OCI-LY3 (cell line): ENCODE measurements around the gene CHD1L.

Experiments used
- H2AFZ ChIP-seq: fragments of 200-600, 300-600 bp; shearing (Covaris generic); 2 replicates; pipeline ENCODE4 v1.6.0; 2014; ENCODE audit warnings: antibody characterized with exemption, low read depth, low read length
- H3K27ac ChIP-seq: fragments of 200-600, 300-600 bp; sonication (generic); 2 replicates; pipeline ENCODE4 v1.5.1; 2014; ENCODE audit warnings: mild to moderate bottlenecking, low read length, moderate library complexity, mixed read lengths
- H3K27me3 ChIP-seq: fragments of 200-600, 300-600 bp; sonication (generic); 2 replicates; pipeline ENCODE4 v1.6.1; 2014; ENCODE audit warnings: low read depth, low read length, mixed read lengths
- H3K36me3 ChIP-seq: fragments of 200-600, 300-600 bp; sonication (generic); replicated peaks from 2 replicates; pipeline ENCODE3; 2014; ENCODE audit warnings: low read depth, low read length, mixed read lengths
- H3K4me1 ChIP-seq: fragments of 300-600, 200-600 bp; sonication (generic); 2 replicates; pipeline ENCODE4 v1.6.1; 2014; ENCODE audit warnings: low read length, mixed read lengths
- H3K4me2 ChIP-seq: fragments of 200-600, 300-600 bp; sonication (generic); 2 replicates; pipeline ENCODE4 v1.6.1; 2014; ENCODE audit warnings: low read length, mixed read lengths
- H3K4me3 ChIP-seq: fragments of 300-600, 200-600 bp; sonication (generic); 2 replicates; pipeline ENCODE4 v1.5.1; 2014; ENCODE audit warnings: antibody characterized with exemption, mild to moderate bottlenecking, low read length, moderate library complexity
- H3K79me2 ChIP-seq: fragments of 300-600, 200-600 bp; shearing (Covaris generic); 2 replicates; pipeline ENCODE4 v1.6.1; 2014; ENCODE audit warnings: mild to moderate bottlenecking, low read length, mixed read lengths
- H3K9ac ChIP-seq: fragments of 300-600, 200-600 bp; shearing (Covaris generic); 2 replicates; pipeline ENCODE4 v1.6.0; 2014; ENCODE audit warnings: mild to moderate bottlenecking, low read length, moderate library complexity
- H3K9me3 ChIP-seq: fragments of 200-600, 300-600 bp; shearing (Covaris generic); 2 replicates; pipeline ENCODE4 v1.6.1; 2014; ENCODE audit warnings: low read length, mixed read lengths; ENCODE audit not compliant: insufficient read depth
- H4K20me1 ChIP-seq: fragments of 200-600, 300-600 bp; sonication (generic); 2 replicates; pipeline ENCODE4 v1.6.1; 2016; ENCODE audit warnings: low read length, mixed read lengths; ENCODE audit not compliant: insufficient read depth
- CTCF ChIP-seq: fragments of 200-600, 300-600 bp; sonication (generic); IDR thresholded peaks from 2 replicates; pipeline ENCODE4 v1.5.1; 2014; ENCODE audit warnings: antibody characterized with exemption, low read length, low read depth
- EZH2phosphoT487 ChIP-seq: fragments of 200-600 bp; shearing (Covaris generic); IDR thresholded peaks from 2 replicates; pipeline ENCODE4 v1.6.1; 2018; ENCODE audit warnings: antibody characterized with exemption, mixed run types, low read depth

Gene CHD1L

GRCh38 chr1:147214325-147214724 lies 28.2 kb upstream of the CHD1L start:
- TF ChIP-seq CTCF (no peak), EZH2phosphoT487 (no peak)
- Histone ChIP-seq H3K79me2 (no peaks in the 10 kb centered on the region), H3K27ac (no peak overlapping the region), H3K9ac (no peak overlapping the region), H3K9me3 (no peaks in the 10 kb centered on the region), H3K4me2 (no peak overlapping the region), H2AFZ (no peak overlapping the region), H4K20me1 (no peaks in the 10 kb centered on the region), H3K27me3 (peaks cover 27% of the 10 kb centered on the region), H3K4me3 (no peak overlapping the region), H3K36me3 (no peaks in the 10 kb centered on the region), H3K4me1 (no peaks in the 10 kb centered on the region)

DNA sequence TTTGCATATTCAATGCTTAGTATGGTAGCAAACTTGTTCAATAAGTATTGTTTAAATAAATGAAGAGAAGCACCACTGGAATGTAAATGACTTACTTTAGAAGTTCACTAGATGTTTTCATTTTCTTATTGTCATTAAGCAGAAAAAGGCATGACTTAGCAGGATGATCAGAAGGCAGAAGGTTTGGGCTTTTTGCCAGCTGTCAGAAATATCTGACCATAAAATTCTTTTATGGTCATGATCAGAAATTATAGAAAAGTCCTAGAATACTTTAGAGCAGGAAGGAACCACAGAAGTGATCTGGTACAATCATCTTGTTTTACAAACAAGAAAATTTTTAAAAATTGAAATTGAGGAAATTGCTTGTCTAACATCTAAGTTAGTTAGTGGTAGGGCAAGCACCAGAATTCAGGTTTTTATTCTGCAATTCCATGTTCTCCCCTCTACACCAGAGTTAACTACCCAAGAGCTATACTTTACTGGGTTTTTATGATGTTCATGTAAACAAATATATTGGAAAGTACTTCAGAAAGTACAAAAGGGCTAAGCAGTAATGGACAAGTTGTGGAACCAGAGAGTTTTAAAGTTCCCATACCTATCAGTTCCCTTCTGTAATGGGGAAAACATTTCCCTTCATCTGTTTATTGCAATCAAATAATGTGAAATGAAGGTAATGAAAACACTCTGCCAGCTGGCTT lies 27.5 kb upstream of the CHD1L start:
- no peak overlapping the region for H2AFZ ChIP-seq
- H3K79me2 ChIP-seq: no peaks in the 10 kb centered on the region
- TF ChIP-seq CTCF (no peak), EZH2phosphoT487 (no peak)
- no peak overlapping the region for H3K4me3 ChIP-seq
- H3K27ac ChIP-seq: no peak overlapping the region
- no peaks in the 10 kb centered on the region for H3K4me1 ChIP-seq
- no peaks in the 10 kb centered on the region for H3K9me3 ChIP-seq
- no peaks in the 10 kb centered on the region for H4K20me1 ChIP-seq
- no peaks in the 10 kb centered on the region for H3K36me3 ChIP-seq
- H3K9ac ChIP-seq: no peak overlapping the region
- peaks cover 20% of the 10 kb centered on the region for H3K27me3 ChIP-seq
- no peak overlapping the region for H3K4me2 ChIP-seq

DNA sequence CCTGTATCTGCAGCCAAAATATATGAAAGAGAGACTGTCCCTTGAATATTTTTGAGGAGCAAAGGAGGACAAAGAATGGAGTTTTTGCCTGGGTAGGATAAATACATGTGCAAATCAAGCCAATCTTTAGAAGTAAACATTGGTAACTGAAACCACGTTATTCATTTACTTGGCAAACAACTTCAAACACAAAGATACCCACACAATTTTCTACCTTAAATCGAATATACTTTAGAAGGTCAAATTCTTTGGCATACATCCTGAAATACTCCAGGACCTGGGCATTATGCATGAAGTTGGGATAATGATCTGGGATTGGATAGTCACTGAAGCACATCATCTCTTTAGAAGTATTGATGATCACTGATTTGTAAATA lies 27.0 kb upstream of the CHD1L start:
- Histone ChIP-seq H4K20me1 (no peaks in the 10 kb centered on the region), H3K4me2 (no peak overlapping the region), H3K27me3 (peaks cover 18% of the 10 kb centered on the region), H2AFZ (no peak overlapping the region), H3K4me3 (no peak overlapping the region), H3K9ac (no peak overlapping the region), H3K27ac (no peak overlapping the region), H3K4me1 (no peaks in the 10 kb centered on the region), H3K36me3 (no peaks in the 10 kb centered on the region), H3K79me2 (no peaks in the 10 kb centered on the region), H3K9me3 (no peaks in the 10 kb centered on the region)
- no peak for TF ChIP-seq CTCF
- no peak for TF ChIP-seq EZH2phosphoT487

DNA sequence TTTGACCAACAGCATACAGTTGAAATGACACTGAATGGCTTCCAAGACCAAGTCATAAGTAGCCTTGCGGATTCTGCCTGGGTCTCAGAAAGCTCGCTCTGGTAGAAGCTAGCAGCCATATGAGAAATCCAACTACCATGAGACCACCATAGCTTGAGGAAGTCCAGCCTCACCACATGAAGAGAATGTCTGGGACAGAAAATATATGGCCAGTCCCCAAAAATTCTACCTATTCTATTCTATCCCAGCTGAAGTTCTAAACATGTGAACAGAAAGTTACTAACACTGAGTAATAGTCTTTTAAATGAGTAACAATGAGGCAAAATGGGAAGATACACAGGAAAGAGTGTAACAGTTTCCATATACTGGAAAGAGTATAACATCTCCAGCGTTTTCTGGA lies 26.4 kb upstream of the CHD1L start:
- Histone ChIP-seq H3K4me1 (no peaks in the 10 kb centered on the region), H3K9me3 (no peaks in the 10 kb centered on the region), H3K27ac (no peak overlapping the region), H3K36me3 (no peaks in the 10 kb centered on the region), H3K79me2 (no peaks in the 10 kb centered on the region), H4K20me1 (no peaks in the 10 kb centered on the region), H3K4me3 (no peak overlapping the region), H3K9ac (no peak overlapping the region), H3K4me2 (no peak overlapping the region), H2AFZ (no peak overlapping the region), H3K27me3 (peaks cover 18% of the 10 kb centered on the region)
- TF ChIP-seq CTCF: no peak
- TF ChIP-seq EZH2phosphoT487: no peak
